HepG2 (cell line): ENCODE results near the gene FMNL2. TPM values are rescaled to one million over a fixed set of nuclear protein-coding genes. Genes with fewer than 3 reads are reported as not detected.

Source experiments
- ATAC-seq: fragments of 200-7000 bp; cut with Tn5 transposase; 3 replicates; pipeline ENCODE4 v1.9.1; 2020; ENCODE audit warnings: mild to moderate bottlenecking, moderate library complexity
- BruUV-seq: library from RNA; stranded (reverse); fragments of 400-500 nt; replicated peaks from 2 replicates; lab custom pipeline; 2021; lab: Mats Ljungman, UMichigan
- CTCF ChIA-PET: fragments of 300-600 bp; formaldehyde crosslinking; extraction: SDS; loops from one replicate; lab custom pipeline; 2021; ENCODE audit warnings: low total read pairs, inconsistent platforms, low intra/inter-chr PET ratio; lab: Yijun Ruan, JAX
- POLR2A ChIA-PET: fragments of 350-600 bp; sonication (Branson Sonifier 250); formaldehyde crosslinking; loops from one replicate; lab custom pipeline; 2020; ENCODE audit warnings: antibody characterized with exemption, inconsistent platforms; lab: Yijun Ruan, JAX
- DNase-seq: peaks from one replicate; pipeline ENCODE4 v3.0.0-alpha.2; 2015; ENCODE audit warnings: low spot score
- FAIRE-seq: peaks from 3 replicates; lab custom pipeline; 2011; peaks lifted over from hg19 to GRCh38; lab: Jason Lieb, UNC
- H2AFZ ChIP-seq: one replicate; pipeline ENCODE4 v1.6.1; 2011; ENCODE audit warnings: low read length, inconsistent platforms
- H3K27ac ChIP-seq: fragments of 300-600 bp; 3 replicates; pipeline ENCODE4 v1.8.0; 2011; ENCODE audit warnings: mixed run types, mild to moderate bottlenecking, mixed read lengths, low read length, inconsistent platforms; ENCODE audit not compliant: insufficient read depth; ENCODE audit errors: extremely low read length
- H3K27me3 ChIP-seq, 2 experiments: fragments of 200-600 bp in 1 of 2; 2 replicates in 1 of 2; 3 replicates in 1 of 2; pipeline versions ENCODE4 v1.6.0 to v1.8.0; 2011; ENCODE audit warnings: low read length in 2 of 2, mild to moderate bottlenecking in 2 of 2, moderate library complexity in 2 of 2, inconsistent platforms in 1 of 2; ENCODE audit not compliant: insufficient read depth in 2 of 2, control insufficient read depth in 1 of 2
- H3K36me3 ChIP-seq, 2 experiments: fragments of 200-600 bp in 1 of 2; replicated peaks in 1 of 2; 2 replicates in 1 of 2; 3 replicates in 1 of 2; pipeline versions ENCODE4 v1.5.1 to v1.8.0; 2011; ENCODE audit warnings: low read length in 2 of 2, inconsistent platforms in 1 of 2; ENCODE audit not compliant: insufficient read depth in 2 of 2, control insufficient read depth in 1 of 2
- H3K4me1 ChIP-seq: 2 replicates; pipeline ENCODE4 v1.5.1; 2012; ENCODE audit warnings: low read length, inconsistent platforms; ENCODE audit not compliant: insufficient read depth
- H3K4me2 ChIP-seq: 2 replicates; pipeline ENCODE4 v1.6.0; 2011; ENCODE audit warnings: low read depth, low read length, inconsistent platforms
- H3K4me3 ChIP-seq, 3 experiments: fragments of 200-600 bp in 1 of 3; sonication (generic), shearing (Covaris generic) in 1 of 3; replicated peaks in 1 of 3; 2 replicates each; pipeline ENCODE4 v1.5.1; 2011 to 2016; ENCODE audit warnings: low read length in 3 of 3, inconsistent platforms in 2 of 3, low read depth in 2 of 3, mild to moderate bottlenecking in 2 of 3, control low read depth in 1 of 3, mixed read lengths in 1 of 3; ENCODE audit not compliant: insufficient read depth in 1 of 3
- H3K79me2 ChIP-seq: one replicate; pipeline ENCODE4 v1.6.1; 2011; ENCODE audit warnings: low read length, inconsistent platforms; ENCODE audit not compliant: insufficient read depth
- H3K9ac ChIP-seq: 2 replicates; pipeline ENCODE4 v1.6.0; 2011; ENCODE audit warnings: mild to moderate bottlenecking, low read depth, low read length, inconsistent platforms; ENCODE audit not compliant: insufficient read depth
- H3K9me3 ChIP-seq: 2 replicates; pipeline ENCODE4 v1.5.1; 2012; ENCODE audit warnings: mild to moderate bottlenecking, low read length
- H4K20me1 ChIP-seq: 2 replicates; pipeline ENCODE4 v1.6.0; 2011; ENCODE audit warnings: inconsistent platforms, mild to moderate bottlenecking, low read length, moderate library complexity; ENCODE audit not compliant: insufficient read depth
- FOSL1 ChIP-seq: sonication (generic); formaldehyde crosslinking; IDR thresholded peaks from 2 replicates; pipeline ENCODE4 v1.9.0; 2021; ENCODE audit warnings: missing genetic modification reagents, borderline replicate concordance
- MTERF4 ChIP-seq: sonication (generic); formaldehyde crosslinking; IDR thresholded peaks from 2 replicates; pipeline ENCODE4 v1.8.0; 2023; ENCODE audit warnings: mild to moderate bottlenecking, missing genetic modification reagents
- PHF20 ChIP-seq: sonication (generic); formaldehyde crosslinking; IDR thresholded peaks from 2 replicates; pipeline ENCODE4 v1.5.0; 2020; ENCODE audit warnings: mild to moderate bottlenecking, missing genetic modification reagents
- RBM22 ChIP-seq: fragments of 200-400 bp; formaldehyde crosslinking; optimal IDR thresholded peaks from 2 replicates; pipeline ENCODE3; 2017; ENCODE audit warnings: mild to moderate bottlenecking, low read length, moderate library complexity
- ZNF138 ChIP-seq: sonication (generic); formaldehyde crosslinking; IDR thresholded peaks from 2 replicates; pipeline ENCODE4 v1.5.0; 2020; ENCODE audit warnings: mild to moderate bottlenecking, low read depth, missing genetic modification reagents
- ZNF558 ChIP-seq: sonication (generic); formaldehyde crosslinking; IDR thresholded peaks from 2 replicates; pipeline ENCODE4 v1.9.0; 2022; ENCODE audit warnings: mild to moderate bottlenecking, missing genetic modification reagents, borderline replicate concordance
- ZNF720 ChIP-seq: sonication (generic); formaldehyde crosslinking; IDR thresholded peaks from 2 replicates; pipeline ENCODE4 v1.4.0; 2020; ENCODE audit warnings: missing genetic modification reagents
- ZNF879 ChIP-seq: sonication (generic); formaldehyde crosslinking; IDR thresholded peaks from 2 replicates; pipeline ENCODE4 v1.8.1; 2023; ENCODE audit warnings: missing genetic modification reagents
- WGBS: methylation state at CpG from one replicate; pipeline ENCODE4 v1.1.6; 2017; ENCODE audit warnings: low lambda C conversion rate; 5-methylcytosine and 5-hydroxymethylcytosine counted together
- in situ Hi-C: cut with HindIII; loops from 2 replicates; pipeline ENCODE4 v1.10.0; 2017; ENCODE audit warnings: low pct_unique_long_range_greater_than_20kb; ENCODE audit not compliant: extremely low pct_ligation_motif_present
- intact Hi-C: fragments of 100-400 bp; cut with micrococcal nuclease; formaldehyde crosslinking; loops from one replicate; pipeline ENCODE4 v1.10.0; 2022; ENCODE audit not compliant: unreplicated experiment
- polyA plus RNA-seq, 8 experiments: library from polyadenylated mRNA; depleted of rRNA in 3 of 8; stranded (reverse) in 7 of 8; unstranded in 1 of 8; fragments of >200 nt; fragmentation: Illumina TruSeq in 4 of 8; extraction: Trizol in 4 of 8; gene quantifications; 2 replicates each; pipeline versions ENCODE4 v1.2.1 to v1.2.3, GENCODE V29; 2011 to 2016; ENCODE audit warnings: low read depth in 4 of 8, missing spikeins in 1 of 8, mixed read lengths in 1 of 8; ENCODE audit not compliant: insufficient read depth in 1 of 8
- total RNA-seq, 5 experiments: library from RNA; depleted of rRNA; stranded (reverse); fragments of >200 nt; fragmentation: Illumina TruSeq; extraction: Trizol; gene quantifications; 2 replicates each; pipeline ENCODE4 v1.2.3, GENCODE V29; 2016; ENCODE audit warnings: low read depth in 1 of 5

The FMNL2 gene
- total and polyA plus RNA-seq, 2 of the 13 experiments (the other 11 are each of a cell fraction or from before 2014, with no cell fraction given) = 66.5 to 67.7 TPM

- no peak for ATAC-seq
- no peak overlapping the region for H3K4me3 ChIP-seq
- H3K4me1 ChIP-seq = no peaks in the 10 kb centered on the region
- no peak for DNase-seq
- peak; percentile 26 for TF ChIP-seq RBM22
- TF ChIP-seq MTERF4 = no peak
- H3K36me3 ChIP-seq = peaks cover 19 to 93% of the 10 kb centered on the region in 2 experiments
- no peaks in the 10 kb centered on the region for H4K20me1 ChIP-seq
- no peak overlapping the region for H3K4me2 ChIP-seq
- no peaks in the 10 kb centered on the region for H3K27me3 ChIP-seq
- in situ Hi-C loops (loop anchor here (25.0 kb wide), 1 partner anchor 1212 kb away; no protein-coding TSS in a partner anchor), intact Hi-C loops (no loop called here)
- FAIRE-seq = no peak
- ChIA-PET POLR2A (no interaction called here), CTCF (no interaction called here)
- no TSS peak for BruUV-seq
- H2AFZ ChIP-seq = no peak overlapping the region
- H3K79me2 ChIP-seq = no peaks in the 10 kb centered on the region
- WGBS = 98% methylated on average over 4 of the region's 4 CpGs
- H3K27ac ChIP-seq = no peak overlapping the region
- H3K9ac ChIP-seq = no peak overlapping the region
- no peaks in the 10 kb centered on the region for H3K9me3 ChIP-seq
Observed at GRCh38 chr2:152674334-152674733, 339.4 kb downstream of the FMNL2 start.

- no peaks in the 10 kb centered on the region for H3K27me3 ChIP-seq
- H4K20me1 ChIP-seq = no peaks in the 10 kb centered on the region
- H3K9ac ChIP-seq = no peak overlapping the region
- 93% methylated on average over 3 of the region's 3 CpGs for WGBS
- ChIA-PET CTCF (no interaction called here), POLR2A (no interaction called here)
- in situ Hi-C loops (no loop called here), intact Hi-C loops (no loop called here)
- no peak overlapping the region for H3K27ac ChIP-seq
- H3K9me3 ChIP-seq = no peaks in the 10 kb centered on the region
- DNase-seq (no peak), FAIRE-seq (no peak), ATAC-seq (no peak; the same call in 2 of the 3 replicates)
- no peak overlapping the region for H2AFZ ChIP-seq
- peaks cover 20 to 95% of the 10 kb centered on the region in 2 experiments for H3K36me3 ChIP-seq
- no peak overlapping the region for H3K4me3 ChIP-seq
- H3K4me1 ChIP-seq = no peaks in the 10 kb centered on the region
- BruUV-seq = no TSS peak
- no peak overlapping the region for H3K4me2 ChIP-seq
- no peak for TF ChIP-seq ZNF720
- TF ChIP-seq ZNF138 (CRISPR knock-in tag) = no peak
- no peak for TF ChIP-seq ZNF879
- no peak for TF ChIP-seq ZNF558 (CRISPR knock-in tag)
- no peak for TF ChIP-seq FOSL1 (CRISPR knock-in tag)
- no peak for TF ChIP-seq PHF20 (CRISPR knock-in tag)
- no peaks in the 10 kb centered on the region for H3K79me2 ChIP-seq
Observed at GRCh38 chr2:152676461-152676860, 341.5 kb downstream of the FMNL2 start.
